GM21515 (cell line): ENCODE results near the gene EIF4G1.

Experiments
- ATAC-seq: cut with Tn5 transposase; IDR thresholded peaks from one replicate; pipeline ENCODE4 v1.9.1; 2021; ENCODE audit not compliant: unreplicated experiment

The EIF4G1 gene

DNA sequence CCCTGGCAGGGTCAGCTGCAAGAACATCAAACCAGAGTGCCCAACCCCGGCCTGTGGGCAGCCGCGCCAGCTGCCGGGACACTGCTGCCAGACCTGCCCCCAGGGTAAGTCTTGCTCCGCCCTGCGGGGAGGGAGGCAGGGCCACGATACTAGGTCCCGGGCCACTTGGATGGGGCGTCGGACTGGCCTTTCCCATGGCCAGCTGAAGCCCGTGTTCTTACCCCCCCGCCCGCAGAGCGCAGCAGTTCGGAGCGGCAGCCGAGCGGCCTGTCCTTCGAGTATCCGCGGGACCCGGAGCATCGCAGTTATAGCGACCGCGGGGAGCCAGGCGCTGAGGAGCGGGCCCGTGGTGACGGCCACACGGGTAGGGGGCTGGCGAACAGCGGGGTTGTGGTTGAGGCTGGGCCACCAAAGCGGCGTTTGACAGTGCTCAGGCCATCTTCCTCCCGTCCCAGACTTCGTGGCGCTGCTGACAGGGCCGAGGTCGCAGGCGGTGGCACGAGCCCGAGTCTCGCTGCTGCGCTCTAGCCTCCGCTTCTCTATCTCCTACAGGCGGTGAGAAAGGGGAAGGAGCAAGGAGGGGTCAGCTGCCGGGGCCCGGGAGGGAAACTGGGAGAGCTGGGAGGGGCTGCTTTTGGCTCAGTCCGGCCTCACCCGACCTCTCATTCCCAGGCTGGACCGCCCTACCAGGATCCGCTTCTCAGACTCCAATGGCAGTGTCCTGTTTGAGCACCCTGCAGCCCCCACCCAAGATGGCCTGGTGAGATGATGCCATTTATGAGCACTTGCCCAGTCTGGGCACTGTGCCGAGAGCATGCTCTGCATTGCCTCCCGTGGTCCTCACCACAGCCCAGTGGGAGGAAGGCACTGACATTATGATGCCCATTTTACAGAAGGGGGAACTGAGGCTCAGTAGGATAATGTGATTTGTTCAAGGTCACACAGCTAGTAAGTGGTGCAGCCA, 67.1 kb downstream of the EIF4G1 start:
- ATAC-seq, result no peak

GRCh38 chr3:184382326-184383032, 68.1 kb downstream of the EIF4G1 start:
- no peak for ATAC-seq

DNA sequence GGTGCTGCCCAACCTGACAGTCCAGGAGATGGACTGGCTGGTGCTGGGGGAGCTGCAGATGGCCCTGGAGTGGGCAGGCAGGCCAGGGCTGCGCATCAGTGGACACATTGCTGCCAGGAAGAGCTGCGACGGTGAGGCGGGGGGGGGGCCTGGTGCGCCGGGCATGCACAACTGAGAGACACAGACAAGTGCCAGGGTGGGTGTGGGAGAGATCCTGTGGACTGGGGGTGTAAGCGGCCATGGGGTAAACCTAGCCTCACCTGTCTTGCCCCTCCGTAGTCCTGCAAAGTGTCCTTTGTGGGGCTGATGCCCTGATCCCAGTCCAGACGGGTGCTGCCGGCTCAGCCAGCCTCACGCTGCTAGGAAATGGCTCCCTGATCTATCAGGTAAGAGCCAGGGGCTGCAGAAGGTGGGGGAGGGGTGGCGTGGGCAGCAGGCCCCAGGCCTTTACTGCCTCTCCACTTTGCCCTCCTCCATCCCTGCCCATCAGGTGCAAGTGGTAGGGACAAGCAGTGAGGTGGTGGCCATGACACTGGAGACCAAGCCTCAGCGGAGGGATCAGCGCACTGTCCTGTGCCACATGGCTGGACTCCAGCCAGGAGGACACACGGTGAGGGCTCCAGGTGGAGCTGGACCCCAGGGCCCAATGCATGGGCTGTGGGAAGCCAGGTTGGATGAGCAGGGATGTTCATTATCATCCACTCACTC, 68.8 kb downstream of the EIF4G1 start:
- ATAC-seq, result no peak

GRCh38 chr3:184384342-184384741, 69.9 kb downstream of the EIF4G1 start:
- no peak for ATAC-seq
